ENCODE results near the gene CTNNA3.

The CTNNA3 gene

GRCh38 chr10:66505003-66505657 lies 1190.9 kb downstream of the CTNNA3 start:
- DNase-seq (ENCODE audit: low read depth, low spot score) = no peak
- in situ Hi-C loops (cut with HindIII; ENCODE audit: low sequenced_read_pairs) = no loop called here
- TF ChIP-seq CTCF (IDR thresholded peaks at IDR 0.05; ENCODE audit: low read depth, low read length) = no peak

GRCh38 chr10:66501356-66501755 lies 1194.6 kb downstream of the CTNNA3 start:
- in situ Hi-C loops (cut with HindIII; ENCODE audit: low sequenced_read_pairs) = no loop called here
- no peak overlapping the region for H3K4me3 ChIP-seq (ENCODE audit: low read depth, low read length)
- no peak for DNase-seq (ENCODE audit: low read depth, low spot score)
- TF ChIP-seq CTCF (IDR thresholded peaks at IDR 0.05; ENCODE audit: low read depth, low read length) = no peak

More at GRCh38 chr10:66505003-66505657, 1190.9 kb downstream of the CTNNA3 start:
- no peak overlapping the region for H3K4me3 ChIP-seq (ENCODE audit: low read depth, low read length)

- no peak for DNase-seq (ENCODE audit: low read depth, low spot score)
- no peak for TF ChIP-seq CTCF (IDR thresholded peaks at IDR 0.05; ENCODE audit: low read depth, low read length)
- in situ Hi-C loops (cut with HindIII; ENCODE audit: low sequenced_read_pairs) = no loop called here
- H3K4me3 ChIP-seq (ENCODE audit: low read depth, low read length) = no peak overlapping the region
These were observed 1212.0 kb downstream of the CTNNA3 start for GRCh38 chr10:66483966-66484365.

GRCh38 chr10:66472156-66472555 lies 1223.8 kb downstream of the CTNNA3 start:
- no peak overlapping the region for H3K4me3 ChIP-seq (ENCODE audit: low read depth, low read length)
- no peak for TF ChIP-seq CTCF (IDR thresholded peaks at IDR 0.05; ENCODE audit: low read depth, low read length)
- DNase-seq (ENCODE audit: low read depth, low spot score) = no peak
- in situ Hi-C loops (cut with HindIII; ENCODE audit: low sequenced_read_pairs) = no loop called here

GRCh38 chr10:66467042-66467441 lies 1229.0 kb downstream of the CTNNA3 start:
- in situ Hi-C loops (cut with HindIII; ENCODE audit: low sequenced_read_pairs) = no loop called here
- no peak for DNase-seq (ENCODE audit: low read depth, low spot score)
- no peak overlapping the region for H3K4me3 ChIP-seq (ENCODE audit: low read depth, low read length)
- no peak for TF ChIP-seq CTCF (IDR thresholded peaks at IDR 0.05; ENCODE audit: low read depth, low read length)

- in situ Hi-C loops (cut with HindIII; ENCODE audit: low sequenced_read_pairs) = no loop called here
- DNase-seq (ENCODE audit: low read depth, low spot score) = no peak
- no peak for TF ChIP-seq CTCF (IDR thresholded peaks at IDR 0.05; ENCODE audit: low read depth, low read length)
- no peak overlapping the region for H3K4me3 ChIP-seq (ENCODE audit: low read depth, low read length)
These were observed 1229.4 kb downstream of the CTNNA3 start for GRCh38 chr10:66466622-66467021.
